Sigmoid colon (tissue), 3 donors: ENCODE measurements around the gene PRIM2.
"Not testable (repeated sequence)": the region's sequence is repeated elsewhere in the genome, so short reads cannot be mapped to it uniquely, and the experiment has no call there.

Experiments
- CTCF ChIP-seq, 4 experiments: fragments of 450-650 bp in 3 of 4; fragments of 200-600 bp in 1 of 4; IDR thresholded peaks; one replicate each; pipeline ENCODE4 v1.5.1; 2016 to 2019; ENCODE audit warnings: antibody characterized with exemption in 4 of 4, mild to moderate bottlenecking in 3 of 4, moderate library complexity in 2 of 4
- POLR2A ChIP-seq, 2 donors: fragments of 450-650 bp; IDR thresholded peaks; one replicate each; pipeline ENCODE4 v1.6.1; 2016; ENCODE audit warnings: antibody characterized with exemption in 2 of 2, mild to moderate bottlenecking in 2 of 2, moderate library complexity in 2 of 2

- TF ChIP-seq CTCF, POLR2A (IDR thresholded peaks at IDR 0.05): not testable (repeated sequence)
Observed at GRCh38 chr6:57445379-57445778, 127.9 kb downstream of the PRIM2 start.
